GM21360 (cell line): ENCODE measurements around the gene ITPKA.

Experiments used
- ATAC-seq: cut with Tn5 transposase; IDR thresholded peaks from one replicate; pipeline ENCODE4 v1.9.1; 2021; ENCODE audit warnings: mild to moderate bottlenecking, moderate library complexity; ENCODE audit not compliant: unreplicated experiment

ITPKA gene

DNA sequence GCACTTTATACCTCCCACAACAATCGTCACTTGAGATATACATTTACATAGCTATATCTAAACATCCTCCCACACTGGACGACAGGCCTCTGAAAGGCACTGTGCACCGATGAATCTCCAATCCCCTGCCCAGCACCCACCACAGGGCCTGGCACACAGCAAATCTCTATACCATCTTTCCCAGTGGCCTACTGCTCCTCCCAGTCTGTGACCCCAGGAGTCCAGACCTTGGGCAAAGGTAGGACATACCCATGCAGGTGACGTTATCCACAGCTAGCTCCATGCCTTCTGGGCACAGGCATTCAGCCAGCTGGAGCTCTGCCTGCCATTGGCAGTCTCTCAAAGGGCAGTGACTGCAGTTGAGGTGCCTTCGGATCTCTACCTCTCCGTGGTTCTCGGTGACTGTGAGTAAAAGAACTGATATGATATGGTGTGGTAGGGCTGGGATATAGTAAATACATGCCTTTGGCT is 14.2 kb downstream of the ITPKA start:
- no peak for ATAC-seq

DNA sequence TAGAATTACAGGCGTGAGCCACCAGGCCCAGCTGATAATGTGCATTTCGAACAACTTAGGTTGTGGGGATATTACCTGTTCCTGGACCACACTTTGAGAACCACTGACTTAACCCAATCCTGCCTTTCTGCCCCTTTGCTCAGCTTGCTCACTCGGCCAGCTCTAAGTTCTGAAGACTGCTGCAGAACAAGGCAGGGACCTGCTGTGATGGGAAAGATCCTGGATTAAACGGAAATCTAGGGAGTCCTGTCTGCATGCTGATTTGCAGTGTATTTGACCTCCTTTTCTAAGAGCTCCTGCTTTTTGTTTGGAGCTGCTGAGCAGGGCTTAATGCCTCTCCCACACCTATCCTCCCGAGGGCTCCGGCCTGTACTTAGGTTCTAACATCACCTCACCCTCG is 17.1 kb downstream of the ITPKA start:
- ATAC-seq: no peak

DNA sequence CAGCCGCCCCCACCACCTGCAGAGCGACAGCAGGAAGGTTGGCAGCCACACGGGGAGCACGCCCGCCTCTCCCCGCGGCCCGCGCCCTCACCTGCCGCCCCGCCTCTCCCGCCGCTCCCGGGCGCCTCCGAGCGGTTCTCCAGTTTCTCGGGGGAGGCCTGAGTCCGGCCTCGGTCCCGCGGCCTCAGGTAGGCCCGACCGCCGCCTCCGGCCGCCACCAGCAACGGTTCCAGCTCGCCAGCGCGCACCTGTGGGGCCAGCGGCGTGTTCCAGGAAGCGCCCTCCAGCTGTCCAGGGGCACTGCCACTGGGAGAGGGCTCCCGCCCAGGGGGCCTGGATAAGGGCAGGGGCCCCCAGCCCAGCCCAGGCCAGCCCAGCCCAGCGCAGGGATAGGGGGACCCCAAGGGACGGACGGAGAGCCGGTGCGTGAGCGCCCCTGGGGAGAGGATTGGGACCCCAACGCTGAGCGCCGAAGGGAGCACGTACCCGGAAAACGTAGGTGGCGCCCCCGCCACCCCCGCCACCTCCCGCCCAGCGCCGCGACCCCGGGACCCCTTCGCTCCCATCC is 17.7 kb downstream of the ITPKA start:
- no peak for ATAC-seq

DNA sequence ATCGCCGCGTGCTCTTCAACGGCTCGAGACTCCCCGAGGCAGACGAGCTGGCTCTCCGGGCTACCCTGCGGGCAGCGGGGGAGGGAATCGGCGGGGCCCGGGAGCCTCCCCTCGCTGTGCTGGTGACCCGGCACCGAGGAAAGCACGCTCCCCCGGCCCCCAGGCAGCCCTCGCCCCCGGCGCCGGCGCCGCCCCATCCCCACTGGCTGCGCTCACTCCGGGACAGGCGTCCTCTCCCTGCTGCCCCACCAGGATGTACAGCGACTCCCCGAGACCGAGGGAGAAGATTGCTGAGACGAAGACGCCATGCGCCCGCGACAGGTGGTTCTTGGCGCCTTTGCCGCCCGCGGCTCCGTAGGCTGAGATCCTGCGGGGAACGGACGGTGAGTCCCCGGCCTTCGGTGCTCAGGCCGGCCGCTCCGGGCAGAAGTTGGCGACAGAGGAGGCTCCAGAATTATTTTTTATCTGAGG is 18.3 kb downstream of the ITPKA start:
- no peak for ATAC-seq

DNA sequence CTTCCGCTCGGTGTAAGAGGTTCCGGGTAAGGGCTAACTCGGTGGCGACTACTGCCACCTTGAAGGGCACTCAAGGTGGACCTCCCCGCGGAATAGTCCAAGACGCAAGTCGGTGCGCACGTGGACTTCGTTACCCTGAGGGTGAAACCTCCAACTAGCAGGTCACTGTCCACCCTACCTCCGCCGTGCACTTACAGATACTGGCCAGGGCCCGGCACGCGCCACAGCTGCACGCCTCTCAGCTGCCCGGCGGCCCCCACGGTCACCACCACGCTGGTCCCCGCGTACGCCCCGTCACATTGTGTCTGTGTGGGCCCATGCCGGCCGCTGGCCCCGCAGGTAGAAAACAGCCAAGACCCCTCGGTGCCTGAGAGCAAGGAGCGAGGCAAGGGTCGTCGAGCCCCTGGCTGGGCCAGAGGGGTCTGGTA is 18.9 kb downstream of the ITPKA start:
- no peak for ATAC-seq

DNA sequence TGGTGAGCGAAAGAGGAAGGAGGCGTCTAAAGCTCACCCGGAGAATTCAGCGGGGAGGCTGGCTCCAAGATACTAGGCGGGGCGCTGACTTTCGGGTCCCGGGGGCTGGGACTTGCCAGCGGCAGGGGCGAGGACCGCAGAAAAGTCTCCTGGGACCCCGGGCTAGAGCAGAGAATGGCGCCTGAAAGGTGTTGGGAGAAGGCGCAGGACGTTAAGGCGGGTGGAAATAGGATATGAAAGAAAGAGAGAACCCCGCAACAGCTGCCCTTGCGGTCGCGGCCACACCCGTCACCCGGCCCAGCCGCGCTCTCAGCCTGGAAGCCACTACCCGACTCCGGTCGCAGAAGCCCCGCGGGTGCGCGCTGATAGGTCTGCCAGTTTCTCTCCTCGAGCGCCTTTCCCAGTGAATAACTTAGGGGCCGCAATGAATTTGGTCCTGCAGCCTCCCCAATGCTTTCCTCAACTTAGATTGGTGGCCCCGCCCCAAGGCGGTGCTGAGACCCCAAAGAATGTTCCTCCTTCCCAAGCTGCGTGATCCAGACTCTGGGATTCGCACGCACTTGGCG is 19.3 kb downstream of the ITPKA start:
- no peak for ATAC-seq

DNA sequence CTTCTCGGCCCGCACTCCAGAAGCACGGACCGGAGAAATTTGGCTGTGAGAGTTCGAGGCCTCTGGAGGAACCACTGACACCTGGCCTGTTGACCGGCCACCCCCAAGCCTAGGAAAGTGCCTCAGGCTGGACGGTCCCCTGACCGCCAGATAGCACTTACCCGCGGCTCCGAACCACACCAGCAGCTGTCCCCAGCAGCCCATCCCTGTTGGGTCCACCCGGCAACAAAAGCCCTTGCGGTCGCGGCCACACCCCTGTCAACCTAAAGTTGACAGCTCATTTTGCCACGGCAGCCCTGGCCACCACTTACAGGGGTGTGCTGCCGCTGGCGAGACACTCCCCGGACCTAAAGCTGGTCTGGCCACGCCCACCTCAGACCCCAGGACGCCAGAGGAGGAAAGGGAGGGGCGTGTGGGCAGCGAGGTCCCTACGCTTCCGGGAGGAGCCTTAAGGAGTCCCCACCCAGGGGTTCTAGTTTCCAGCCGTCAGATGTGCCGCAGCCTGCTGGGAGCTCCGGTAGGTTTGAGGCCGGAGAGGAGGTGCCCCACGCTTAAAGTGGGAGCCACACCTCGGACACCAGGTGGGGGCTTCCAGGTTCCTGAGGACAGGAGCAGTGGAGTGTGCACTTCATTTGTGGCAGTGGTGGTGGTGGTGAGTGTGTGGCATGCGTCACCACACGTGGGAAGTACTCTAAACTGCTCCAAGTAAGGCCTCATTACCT is 20.0 kb downstream of the ITPKA start, which contains the start of gene LTK:
Gene LTK, minus strand, starts transcription at position 322 of the 722 bp plus-strand sequence. Its CDS starts 118 bp downstream, at position 204.
- no peak for ATAC-seq

DNA sequence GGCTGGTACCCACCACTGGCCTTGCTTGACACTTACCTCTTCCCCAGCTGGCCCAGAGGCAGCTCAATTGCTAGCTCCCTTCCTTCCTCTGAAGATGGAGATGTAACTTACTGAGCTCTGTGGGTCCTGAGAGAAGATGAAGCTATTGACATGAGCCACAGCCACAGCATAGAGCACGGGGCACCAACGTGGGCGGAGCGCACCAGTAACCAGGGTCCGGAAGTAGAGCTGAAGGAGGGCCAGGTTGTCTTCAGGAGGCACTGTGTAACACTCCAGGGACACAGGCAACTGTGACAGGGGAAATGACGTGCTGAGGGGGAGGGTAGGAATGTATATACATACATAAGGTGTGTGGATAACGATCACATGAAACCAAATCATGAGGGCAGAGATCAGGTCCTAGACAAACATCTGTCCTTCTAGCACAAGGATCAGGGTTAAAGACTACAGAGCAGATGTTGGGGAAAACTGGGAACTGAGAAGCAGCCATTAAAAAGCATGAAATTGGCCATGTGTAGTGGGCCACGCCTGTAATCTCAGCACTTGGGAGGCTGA is 24.3 kb downstream of the ITPKA start:
- no peak for ATAC-seq

DNA sequence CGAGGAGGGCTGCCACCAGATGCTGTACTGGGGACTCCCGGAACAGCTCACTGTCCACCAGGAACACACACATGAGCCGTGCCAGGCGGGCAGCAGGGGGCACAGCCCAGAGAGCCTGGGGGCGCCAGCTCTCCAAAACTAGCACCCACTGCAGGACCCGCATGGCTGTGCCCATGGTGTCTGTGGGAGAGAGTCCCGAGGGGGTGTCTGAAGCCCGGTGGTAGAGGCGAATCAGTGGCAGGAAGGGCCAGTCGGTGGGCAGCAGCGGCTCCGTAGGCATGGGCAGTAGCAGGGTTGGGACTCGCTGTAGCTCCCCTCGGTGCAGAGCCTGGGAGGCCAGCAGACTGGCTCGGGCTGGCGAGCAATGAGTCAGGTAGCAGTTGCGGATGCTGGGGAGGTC is 27.0 kb downstream of the ITPKA start:
- no peak for ATAC-seq

DNA sequence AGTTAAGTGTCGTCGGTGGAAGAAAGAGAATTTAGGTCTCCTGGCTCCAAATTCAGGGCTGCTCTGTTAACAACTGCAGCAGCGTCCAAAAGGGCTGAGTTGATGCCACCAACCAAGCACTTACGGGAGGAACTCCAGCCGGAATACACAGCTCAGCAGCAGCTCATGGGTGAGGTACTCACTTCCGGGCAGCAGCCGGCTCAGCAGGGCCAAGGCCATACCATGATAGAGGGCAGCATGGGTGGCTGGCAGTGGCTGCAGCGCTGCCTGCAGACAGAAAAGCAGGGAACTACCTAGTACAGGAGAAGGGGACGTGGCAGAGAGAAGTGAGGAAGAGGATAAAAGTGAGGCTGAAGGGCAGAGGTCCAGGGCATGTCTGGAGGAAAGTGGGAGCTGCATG is 27.9 kb downstream of the ITPKA start:
- no peak for ATAC-seq

DNA sequence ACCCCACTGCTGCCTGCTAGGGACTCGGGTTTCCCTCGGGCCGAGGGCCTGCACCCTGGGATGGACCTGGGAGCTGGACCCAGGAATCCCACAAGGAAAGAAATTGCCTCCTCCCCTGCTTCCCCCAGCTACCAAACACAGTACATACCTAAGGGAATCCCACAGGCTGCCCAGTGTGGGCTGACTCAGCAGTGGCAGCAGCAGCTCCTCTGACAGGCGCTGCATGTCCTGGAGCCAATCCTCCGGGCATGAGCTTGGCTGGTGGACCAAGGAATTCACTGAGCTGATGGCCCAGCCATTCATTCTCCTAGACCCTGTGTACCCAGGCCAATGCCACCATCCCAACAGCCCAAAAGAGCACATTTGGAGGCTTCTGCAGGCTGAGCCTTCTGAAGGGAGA is 29.4 kb downstream of the ITPKA start:
- no peak for ATAC-seq

DNA sequence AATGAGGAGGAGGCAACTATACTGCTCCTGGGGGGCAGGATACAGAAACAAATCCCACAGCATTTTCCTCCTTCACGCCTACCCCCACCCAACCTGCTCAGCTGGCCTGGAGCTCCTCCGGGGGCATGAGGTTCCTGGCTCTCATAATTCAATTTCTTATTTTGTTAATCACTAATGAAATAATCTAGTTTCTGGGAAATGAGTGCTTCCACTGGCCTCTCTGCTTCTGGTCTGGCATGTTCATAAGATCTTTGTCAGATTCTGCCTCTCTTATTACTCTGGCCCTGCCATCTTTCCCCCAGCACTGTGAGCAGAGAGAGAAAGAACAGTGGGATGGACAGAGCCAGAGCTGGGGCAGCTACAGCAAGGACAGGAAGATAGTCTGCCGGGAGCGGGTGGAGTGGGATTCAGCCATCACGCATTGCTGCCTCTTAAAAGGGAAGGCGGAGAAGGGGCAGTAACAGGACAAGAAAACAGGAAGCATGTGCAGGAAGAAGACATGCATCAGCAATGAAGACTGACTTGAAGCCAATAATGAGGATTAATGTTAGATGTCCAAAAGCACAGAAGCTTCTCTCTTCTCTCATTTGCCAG is 36.8 kb downstream of the ITPKA start:
- ATAC-seq: no peak

DNA sequence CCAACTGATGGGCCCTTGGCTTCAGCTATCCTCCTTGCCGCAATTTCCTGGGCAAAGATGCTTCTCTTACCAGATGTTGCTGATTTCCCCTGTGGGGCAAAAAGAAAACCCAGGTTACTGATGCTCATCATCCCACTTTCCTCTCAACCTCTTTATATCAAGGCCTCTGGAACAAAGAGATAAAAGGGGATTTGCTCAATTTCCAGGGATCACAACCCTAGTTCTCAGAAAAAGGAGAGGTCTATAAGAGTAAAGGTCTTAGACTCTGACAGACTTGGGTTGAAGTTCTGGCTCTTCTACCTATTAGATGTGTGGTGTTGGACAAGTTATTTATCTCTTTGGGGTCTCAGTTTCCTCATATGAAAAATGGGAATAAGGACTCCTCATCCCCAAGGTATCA is 41.9 kb downstream of the ITPKA start:
- no peak for ATAC-seq

DNA sequence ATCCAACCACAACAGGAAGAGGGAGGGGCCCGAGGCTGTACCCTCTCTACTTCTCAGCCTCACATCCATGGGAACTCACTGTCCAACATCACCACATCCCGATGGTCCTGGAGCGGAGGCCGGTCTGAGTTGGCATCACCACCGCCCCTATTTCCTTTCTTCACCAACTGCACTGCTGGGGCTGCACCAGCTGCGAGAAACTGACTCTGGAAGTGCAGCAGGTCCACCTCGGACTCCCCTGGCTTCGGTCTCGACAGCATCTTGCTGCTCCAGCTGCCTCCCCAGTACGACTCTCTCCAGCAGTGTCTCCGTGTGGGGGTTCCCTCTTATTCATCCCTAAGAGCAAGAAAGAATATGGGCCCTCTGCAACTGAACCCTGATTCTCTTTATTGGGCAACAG is 43.2 kb downstream of the ITPKA start:
- ATAC-seq: no peak

DNA sequence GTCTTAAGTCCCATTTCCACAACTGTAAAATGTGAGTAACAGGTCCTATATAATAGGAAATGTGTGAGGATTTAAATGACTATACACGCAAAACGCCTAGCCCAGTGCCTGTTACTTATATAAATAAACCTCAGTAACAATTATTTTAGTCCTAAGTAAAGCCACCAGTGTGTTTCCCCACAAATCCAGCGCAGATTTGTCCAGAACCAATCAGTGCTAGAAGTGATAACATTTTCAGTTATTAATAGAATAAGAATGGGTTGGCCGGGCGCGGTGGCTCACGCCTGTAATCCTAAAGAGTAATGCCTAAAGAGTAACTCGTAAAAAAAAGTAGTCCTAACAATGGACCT is 49.8 kb downstream of the ITPKA start:
- no peak for ATAC-seq

DNA sequence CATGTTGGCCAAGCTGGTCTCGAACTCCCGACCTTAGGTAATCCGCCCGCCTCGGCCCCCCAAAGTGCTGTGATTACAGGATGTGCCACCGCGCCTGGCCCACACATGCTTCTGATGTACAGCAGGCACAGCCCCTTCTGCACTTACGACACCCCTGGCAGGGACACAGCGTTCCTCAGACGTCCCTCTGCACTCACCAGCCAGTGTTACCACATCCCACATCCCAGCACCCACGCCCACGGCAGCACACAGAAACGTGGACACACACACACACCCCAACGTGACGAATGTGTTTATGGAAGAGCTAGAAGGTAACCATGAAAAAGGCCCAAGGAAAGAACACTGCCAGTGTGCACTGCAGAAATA is 51.0 kb downstream of the ITPKA start:
- ATAC-seq: no peak

DNA sequence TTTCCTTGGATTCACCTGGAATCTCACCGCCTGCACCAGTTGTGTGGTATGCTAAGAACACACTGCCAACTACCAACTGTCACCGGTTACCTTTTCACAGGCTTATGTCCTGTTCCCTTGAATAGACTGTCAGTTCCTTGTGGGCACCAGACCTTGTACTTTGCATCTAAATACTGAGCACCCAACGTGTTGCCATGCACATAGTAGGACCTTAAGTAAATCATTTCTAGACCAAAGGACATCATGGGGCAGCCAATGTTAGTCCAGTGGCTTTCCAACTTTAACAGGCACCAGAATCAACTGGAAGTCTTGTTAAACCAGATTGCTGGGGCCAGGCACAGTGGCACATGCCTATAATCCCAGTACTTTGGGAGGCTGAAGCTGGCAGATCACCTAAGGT is 51.5 kb downstream of the ITPKA start:
- no peak for ATAC-seq

DNA sequence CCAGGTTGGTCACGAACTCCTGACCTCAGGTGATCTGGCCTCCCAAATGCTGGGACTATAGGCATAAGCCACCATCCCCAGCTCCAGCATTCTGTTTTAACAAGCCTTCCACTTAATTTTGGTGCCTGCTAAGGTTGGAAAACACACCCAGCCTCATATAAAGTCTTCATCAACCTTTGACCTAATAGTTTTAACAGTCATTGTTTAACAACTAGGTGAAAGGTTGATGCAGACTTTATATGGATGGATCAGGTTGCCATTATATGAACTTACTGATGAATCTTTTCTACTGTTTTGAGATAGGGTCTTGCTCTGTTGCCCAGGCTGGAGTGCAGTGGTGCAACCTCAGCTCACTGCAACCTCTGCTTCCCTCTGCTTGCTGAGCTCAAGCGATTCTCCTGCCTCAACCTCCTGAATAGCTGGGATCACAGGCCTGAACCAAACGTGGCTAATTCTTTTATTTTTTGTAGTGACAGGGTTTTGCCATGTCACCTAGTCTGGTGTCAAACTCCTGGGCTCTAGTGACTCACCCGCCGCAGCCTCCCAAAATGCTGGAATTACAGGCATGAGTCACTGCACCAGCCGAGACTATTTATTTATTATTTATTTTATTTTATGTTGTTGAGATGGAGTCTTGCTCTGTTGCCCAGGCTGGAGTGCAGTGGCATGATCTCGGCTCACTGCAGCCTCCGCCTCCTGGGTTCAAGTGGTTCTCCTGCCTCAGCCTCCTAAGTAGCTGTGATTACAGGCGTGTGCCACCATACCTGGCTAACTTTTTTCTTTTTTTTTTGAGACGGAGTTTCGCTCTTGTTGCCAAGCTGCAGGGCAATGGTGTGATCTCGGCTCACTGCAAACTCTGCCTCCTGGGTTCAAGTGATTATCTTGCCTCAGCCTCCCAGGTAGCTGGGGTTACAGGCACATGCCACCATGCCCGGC is 53.4 kb downstream of the ITPKA start:
- no peak for ATAC-seq

DNA sequence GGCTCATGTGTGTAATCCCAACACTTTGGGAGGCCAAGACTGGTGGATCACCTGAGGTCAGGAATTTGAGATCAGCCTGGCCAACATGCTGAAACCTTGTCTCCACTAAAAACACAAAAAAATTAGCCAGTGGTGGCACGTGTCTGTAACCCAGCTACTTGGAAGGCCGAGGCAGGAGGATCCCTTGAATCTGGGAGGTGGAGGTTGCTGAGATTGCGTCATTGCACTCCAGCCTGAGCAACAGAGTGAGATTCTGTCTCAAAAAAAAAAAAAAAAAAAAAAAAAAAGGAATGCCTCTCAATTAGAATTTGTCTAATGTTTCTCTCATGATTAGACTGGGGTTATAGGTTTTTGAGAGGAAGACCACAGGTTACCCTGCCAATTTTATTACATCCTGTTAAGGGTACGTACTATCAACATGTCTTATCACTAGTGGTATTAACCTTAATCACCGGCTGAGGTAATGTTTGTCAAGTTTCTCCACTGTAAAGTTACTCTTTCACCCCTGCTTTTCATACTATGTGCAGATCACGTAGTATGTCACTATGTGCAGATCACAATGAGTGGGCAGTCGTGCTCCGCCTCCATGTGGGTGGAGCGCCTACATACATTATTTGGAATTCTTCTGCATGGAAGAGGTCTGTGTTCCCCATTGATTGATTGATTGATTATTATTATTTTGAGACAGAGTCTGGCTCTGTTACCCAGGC is 56.5 kb downstream of the ITPKA start:
- no peak for ATAC-seq
